HG03045 (cell line): ENCODE results near the gene GPR35.

Experiments
- ATAC-seq: cut with Tn5 transposase; IDR thresholded peaks from one replicate; pipeline ENCODE4 v1.9.1; 2021; ENCODE audit warnings: mild to moderate bottlenecking, moderate library complexity; ENCODE audit not compliant: unreplicated experiment

GPR35 gene

GRCh38 chr2:240622531-240623235 lies 2.6 kb upstream of the GPR35 start:
- ATAC-seq = no peak

- ATAC-seq = no peak
Measured at GRCh38 chr2:240623531-240624010, 1.7 kb upstream of the GPR35 start.

GRCh38 chr2:240624011-240624949 lies 1.0 kb upstream of the GPR35 start:
- ATAC-seq = no peak

- ATAC-seq = no peak
Measured at GRCh38 chr2:240626531-240627300, 1.4 kb downstream of the GPR35 start.

- ATAC-seq = no peak
Measured at GRCh38 chr2:240627736-240628506, 2.6 kb downstream of the GPR35 start.

- ATAC-seq = no peak
Measured at GRCh38 chr2:240628507-240628807, 3.2 kb downstream of the GPR35 start.

- no peak for ATAC-seq
Measured at GRCh38 chr2:240628808-240629618, 3.7 kb downstream of the GPR35 start.

GRCh38 chr2:240629619-240629967 lies 4.3 kb downstream of the GPR35 start:
- no peak for ATAC-seq

- no peak for ATAC-seq
Measured at GRCh38 chr2:240629968-240630770, 4.9 kb downstream of the GPR35 start.

- ATAC-seq = no peak
Measured at GRCh38 chr2:240630771-240631547, 5.7 kb downstream of the GPR35 start.

GRCh38 chr2:240631548-240632305 lies 6.4 kb downstream of the GPR35 start:
- no peak for ATAC-seq

GRCh38 chr2:240632306-240632721 lies 7.0 kb downstream of the GPR35 start:
- ATAC-seq = no peak

- ATAC-seq = no peak
Measured at GRCh38 chr2:240635121-240635997, 10.1 kb downstream of the GPR35 start.

GRCh38 chr2:240635998-240636547 lies 10.8 kb downstream of the GPR35 start:
- ATAC-seq = no peak

- ATAC-seq = no peak
Measured at GRCh38 chr2:240636563-240637115, 11.4 kb downstream of the GPR35 start.
